Skin epidermis (tissue), 12 donors: ENCODE data around the gene LARP1B.
"Not testable (repeated sequence)": the region's sequence is repeated elsewhere in the genome, so short reads cannot be mapped to it uniquely, and the experiment has no call there.

Experiments
- H3K27ac ChIP-seq, 21 experiments: fragments of 200-600 bp; sonication (generic) in 11 of 21; one replicate each; pipeline ENCODE4 v1.5.0; 2020; ENCODE audit warnings: mild to moderate bottlenecking in 3 of 21, inconsistent platforms in 2 of 21, moderate library complexity in 2 of 21
- H3K4me3 ChIP-seq, 7 experiments: fragments of 200-600 bp; sonication (generic) in 2 of 7; one replicate each; pipeline ENCODE4 v1.5.0; 2020; ENCODE audit warnings: inconsistent platforms in 2 of 7, mild to moderate bottlenecking in 2 of 7, moderate library complexity in 1 of 7

Gene LARP1B

DNA sequence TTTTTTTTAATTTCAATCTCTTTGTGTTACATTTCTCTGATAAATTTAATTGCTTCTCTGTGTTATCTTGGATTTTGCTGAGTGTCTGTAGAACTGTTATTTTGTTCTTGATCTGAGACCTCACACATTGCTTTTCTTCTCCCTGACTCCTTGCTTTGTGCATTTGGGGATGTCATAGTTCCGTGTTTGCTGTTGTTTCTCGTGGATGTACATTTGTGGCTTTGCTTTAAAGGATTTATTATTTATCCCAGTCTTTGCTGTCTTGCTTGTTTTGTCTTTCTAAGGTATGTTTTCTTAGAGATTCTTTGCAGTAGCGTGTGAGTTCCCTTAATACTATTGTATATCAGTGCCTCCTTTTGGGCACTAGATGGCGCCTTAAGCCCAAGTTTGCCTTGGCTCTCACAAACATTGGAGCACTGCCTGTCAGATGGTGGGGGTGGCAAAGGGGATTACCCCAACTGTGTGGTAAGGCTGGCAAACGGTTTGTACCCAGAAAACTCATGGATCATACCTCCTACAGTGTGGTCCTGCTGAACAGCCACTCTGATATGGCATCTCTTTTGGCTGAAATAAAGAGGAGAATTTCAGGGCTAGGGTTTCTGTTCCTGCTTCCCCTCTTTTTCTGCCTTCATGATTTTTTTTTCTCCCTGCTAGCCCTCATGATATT, 130.1 kb downstream of the LARP1B start:
- Histone ChIP-seq H3K27ac (no peak overlapping the region), H3K4me3 (no peak overlapping the region)

- Histone ChIP-seq H3K27ac (no peak overlapping the region), H3K4me3 (no peak overlapping the region)
These were observed 159.4 kb downstream of the LARP1B start for GRCh38 chr4:128220286-128221235.

DNA sequence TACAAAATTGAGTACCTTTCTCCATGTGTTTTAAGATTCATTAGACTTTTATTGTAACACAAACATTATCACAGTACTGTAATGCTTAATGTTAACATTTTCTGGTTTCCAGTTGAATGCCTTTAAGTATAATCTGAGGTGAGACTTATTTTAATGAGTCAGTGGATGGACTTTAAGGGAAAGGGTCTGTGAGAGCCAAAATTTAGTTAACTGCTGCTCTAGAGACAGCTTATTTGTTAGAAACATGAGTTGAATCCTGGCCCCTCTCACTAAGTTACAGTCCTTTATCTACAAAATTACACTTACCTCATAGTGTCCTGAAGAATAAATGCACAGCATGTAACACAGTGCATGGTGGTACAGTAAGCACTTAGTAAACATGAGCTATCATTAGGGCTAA, 160.5 kb downstream of the LARP1B start:
- Histone ChIP-seq H3K27ac (no peak overlapping the region), H3K4me3 (no peak overlapping the region)

- H3K27ac ChIP-seq, result no peak overlapping the region
- no peak overlapping the region for H3K4me3 ChIP-seq
These were observed 164.0 kb downstream of the LARP1B start for GRCh38 chr4:128225148-128225547.

DNA sequence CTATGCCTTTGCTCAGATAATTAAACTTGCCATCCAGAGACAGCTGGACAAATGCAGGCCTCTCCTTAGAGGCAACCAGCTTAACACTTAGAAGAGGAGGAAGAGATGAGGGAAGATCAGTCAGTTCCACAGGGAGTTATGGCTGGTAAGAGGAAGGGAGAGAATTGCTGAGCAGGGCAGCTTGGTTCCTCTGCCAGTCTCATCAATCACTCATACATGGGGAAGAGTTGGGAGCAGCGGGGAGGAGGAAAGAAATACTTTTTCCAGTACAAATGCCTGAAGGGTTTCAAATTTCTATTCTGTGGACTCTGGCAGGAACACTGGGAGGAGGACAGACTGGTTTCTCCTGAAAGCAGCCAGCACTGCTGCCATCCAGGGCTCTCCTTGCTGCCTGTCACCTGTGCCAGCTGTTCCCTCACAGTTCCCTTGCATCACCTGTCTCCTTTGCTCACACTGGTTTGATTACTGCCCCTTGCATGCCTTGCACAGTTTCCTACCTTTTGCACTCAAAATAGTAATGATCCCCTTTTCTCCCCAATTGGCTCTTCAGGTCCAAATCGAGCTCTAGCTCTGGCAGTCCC, 167.0 kb downstream of the LARP1B start:
- Histone ChIP-seq H3K27ac (no peak overlapping the region), H3K4me3 (no peak overlapping the region)

DNA sequence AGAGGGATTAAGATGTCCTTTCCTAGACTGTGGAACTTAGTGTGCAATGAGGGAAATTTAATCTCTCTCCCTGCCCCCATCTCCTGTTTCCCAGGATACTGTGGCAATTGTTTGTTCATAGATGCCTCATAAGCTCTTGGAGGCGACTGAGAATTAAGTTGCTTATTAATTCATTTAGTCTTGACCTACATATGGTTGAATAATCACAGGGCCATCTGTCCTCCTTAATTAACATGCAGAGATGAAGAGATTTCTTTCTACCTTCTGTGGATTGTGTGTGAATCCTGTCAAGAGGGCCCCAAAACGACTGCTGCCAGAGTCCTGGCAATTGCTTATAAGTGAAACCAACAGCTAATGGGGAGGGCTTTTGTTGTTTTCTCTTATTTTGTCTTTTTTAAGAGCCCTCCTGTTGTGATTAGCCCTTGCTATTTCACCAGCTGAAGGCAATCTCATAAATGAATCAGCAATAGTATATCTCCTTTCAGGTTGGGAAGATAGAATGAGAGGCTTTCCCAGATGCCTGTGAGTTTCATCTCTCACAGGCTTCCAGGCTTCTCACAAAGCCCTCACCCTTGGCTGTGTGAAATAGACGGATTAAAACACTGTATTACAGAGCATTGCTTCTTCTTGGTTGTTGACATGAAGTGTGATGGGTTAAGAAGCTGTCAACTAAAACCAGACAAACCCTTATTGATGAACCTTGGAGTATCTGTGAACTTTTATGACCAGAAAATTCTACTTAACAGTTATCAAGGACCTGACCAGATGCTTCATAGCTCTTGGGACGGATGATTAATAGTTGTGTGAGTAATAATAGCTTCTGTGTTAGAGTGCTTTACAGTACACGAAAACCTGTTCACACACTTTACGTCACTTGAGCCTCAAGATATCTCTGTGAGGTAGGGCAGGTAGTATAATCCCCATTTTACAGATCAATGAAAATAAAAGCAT, 168.0 kb downstream of the LARP1B start:
- Histone ChIP-seq H3K27ac (no peak overlapping the region), H3K4me3 (no peak overlapping the region)

DNA sequence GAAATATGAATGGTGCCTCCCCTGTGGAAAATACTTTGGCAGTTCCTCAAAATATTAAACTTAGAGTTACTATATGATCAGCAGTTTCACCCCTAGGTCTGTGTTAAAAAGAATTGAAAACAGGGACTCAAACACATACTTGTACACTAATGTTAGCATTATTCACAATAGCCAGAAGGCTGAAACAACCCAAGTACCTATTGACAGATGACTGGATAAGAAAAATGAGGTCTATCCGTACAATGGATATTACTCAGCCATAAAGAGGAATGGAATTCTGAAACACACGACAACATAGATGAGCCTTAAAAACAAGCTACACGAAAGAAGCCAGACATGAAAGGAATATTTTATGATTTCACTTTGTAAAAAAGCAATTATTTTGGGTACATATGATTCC, 171.6 kb downstream of the LARP1B start:
- no peak overlapping the region for H3K27ac ChIP-seq
- H3K4me3 ChIP-seq, result no peak overlapping the region

DNA sequence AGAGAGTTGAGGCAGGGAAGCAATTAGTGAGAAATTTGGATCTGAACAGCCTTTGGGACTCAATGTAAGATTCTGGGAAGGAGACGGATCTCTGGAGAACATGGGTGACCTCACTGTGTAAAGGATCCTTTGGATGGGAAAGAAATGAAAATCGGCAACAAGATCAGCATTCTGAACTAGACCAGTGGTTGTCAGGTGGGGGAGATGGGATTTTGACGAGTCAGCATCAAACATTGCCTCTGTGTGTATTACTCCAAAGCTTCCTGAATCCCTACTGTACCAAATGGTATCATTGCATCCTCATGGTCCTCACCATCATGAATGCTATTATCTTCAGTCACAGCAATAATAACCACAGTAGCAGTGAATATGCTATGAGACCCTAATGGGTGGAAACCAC, 173.7 kb downstream of the LARP1B start:
- Histone ChIP-seq H3K27ac (no peak overlapping the region), H3K4me3 (no peak overlapping the region)

DNA sequence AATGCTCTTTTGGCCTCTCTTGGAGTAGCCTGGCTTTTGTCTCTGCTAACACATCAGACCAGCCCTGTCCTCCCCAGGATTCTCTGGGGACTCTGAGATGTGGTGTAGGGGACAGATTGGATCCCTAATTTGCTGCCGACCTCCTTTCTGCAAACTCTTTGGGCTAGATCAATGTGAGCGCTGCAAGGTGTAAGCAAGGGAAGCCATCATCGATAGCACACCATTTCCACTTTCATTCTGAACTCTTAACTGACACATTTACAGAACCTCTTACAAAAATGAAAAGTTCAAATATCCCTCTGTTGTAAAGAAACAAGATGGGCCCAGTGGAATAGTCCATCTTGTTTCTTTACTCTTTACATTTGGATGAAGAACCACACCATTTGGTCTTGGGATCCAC, 179.9 kb downstream of the LARP1B start:
- H3K27ac ChIP-seq, result peak overlapping the region in 1 of 21 experiments; percentile 8
- no peak overlapping the region for H3K4me3 ChIP-seq

DNA sequence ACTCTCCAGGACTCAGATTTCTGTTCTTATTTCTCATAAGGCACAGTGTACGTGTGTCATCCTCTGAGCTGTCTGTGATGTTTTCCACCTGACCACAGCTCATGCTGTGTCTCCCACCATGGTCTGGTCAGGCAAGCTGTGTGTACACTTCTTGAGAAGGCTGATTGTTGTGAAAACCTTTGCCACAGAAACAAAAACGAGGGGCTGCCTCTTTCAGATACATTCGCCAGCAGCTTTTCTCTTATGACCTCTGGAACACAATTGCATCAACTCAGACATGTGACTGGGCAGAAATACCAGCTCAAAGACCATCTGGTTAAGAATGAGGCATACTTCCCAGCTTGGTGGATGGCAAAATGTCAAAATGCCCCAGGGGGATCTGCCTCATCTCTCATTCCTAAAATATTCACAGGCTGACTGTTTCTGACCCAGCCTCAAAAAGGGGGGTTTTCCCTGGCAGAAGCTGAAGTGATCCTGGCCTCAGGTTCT, 180.4 kb downstream of the LARP1B start:
- Histone ChIP-seq H3K4me3 (no peak overlapping the region), H3K27ac (peak overlapping the region in 3 of 21 experiments; percentile 8 to 50 (median 12))

- no peak overlapping the region for H3K4me3 ChIP-seq
- peak overlapping the region in 2 of 21 experiments; percentile 12 to 50 for H3K27ac ChIP-seq
These were observed 180.9 kb downstream of the LARP1B start for GRCh38 chr4:128241981-128242380.

DNA sequence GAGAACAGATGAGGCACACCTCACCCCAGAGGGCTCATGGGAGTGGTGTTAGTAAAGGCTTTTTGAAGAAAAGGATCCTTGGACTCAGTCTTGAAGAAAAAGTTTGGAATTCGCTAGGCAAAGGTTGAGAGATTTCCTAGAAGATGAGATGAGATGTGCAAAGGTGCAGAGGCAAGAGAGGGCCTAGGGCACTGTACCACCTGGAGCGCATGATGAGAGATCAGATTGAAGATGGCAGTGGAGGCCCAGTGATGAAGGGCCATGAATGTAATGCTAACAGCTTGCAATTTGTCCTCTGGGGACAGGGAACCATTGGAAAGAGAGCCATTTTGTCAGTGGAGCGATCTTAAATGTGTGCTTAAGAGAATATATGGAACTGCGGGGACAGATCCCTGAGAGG, 181.5 kb downstream of the LARP1B start:
- Histone ChIP-seq H3K27ac (no peak overlapping the region), H3K4me3 (no peak overlapping the region)

GRCh38 chr4:128244379-128244778, 183.3 kb downstream of the LARP1B start:
- H3K4me3 ChIP-seq, result no peak overlapping the region
- no peak overlapping the region for H3K27ac ChIP-seq

- not testable (repeated sequence) for H3K27ac ChIP-seq, H3K4me3 ChIP-seq
These were observed 184.3 kb downstream of the LARP1B start for GRCh38 chr4:128245391-128245790.

- H3K27ac ChIP-seq, result no peak overlapping the region
- H3K4me3 ChIP-seq, result no peak overlapping the region
These were observed 186.8 kb downstream of the LARP1B start for GRCh38 chr4:128247906-128248305.

- Histone ChIP-seq H3K4me3 (no peak overlapping the region), H3K27ac (no peak overlapping the region)
These were observed 188.9 kb downstream of the LARP1B start for GRCh38 chr4:128249787-128250668.

DNA sequence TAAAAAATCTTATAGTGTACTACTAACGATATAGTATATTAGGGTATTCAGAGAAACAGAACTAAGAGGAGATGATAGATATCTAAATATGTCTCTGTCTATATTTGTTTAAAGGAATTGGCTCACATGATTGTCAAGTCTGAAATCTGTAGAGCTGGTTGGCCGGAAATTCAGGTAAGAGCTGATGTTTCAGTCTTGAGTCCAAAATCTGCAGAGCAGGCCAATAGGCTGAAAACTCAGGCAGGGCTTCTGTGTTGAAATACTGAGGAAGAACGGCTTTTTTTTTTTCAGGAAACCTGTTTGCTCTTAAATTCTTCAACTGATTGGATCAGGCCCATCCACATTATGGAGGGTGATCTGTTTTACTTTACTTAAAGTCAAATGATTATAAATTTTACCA, 194.8 kb downstream of the LARP1B start:
- H3K4me3 ChIP-seq, result no peak overlapping the region
- H3K27ac ChIP-seq, result no peak overlapping the region

- Histone ChIP-seq H3K27ac (no peak overlapping the region), H3K4me3 (no peak overlapping the region)
These were observed 195.4 kb downstream of the LARP1B start for GRCh38 chr4:128256539-128256938.

GRCh38 chr4:128258166-128258565, 197.1 kb downstream of the LARP1B start:
- H3K4me3 ChIP-seq, H3K27ac ChIP-seq: not testable (repeated sequence)
